Heart right ventricle (tissue), 16 donors: ENCODE measurements around the gene ROBO4. TPM values are rescaled to one million over a fixed set of nuclear protein-coding genes. Genes with fewer than 3 reads are reported as not detected.

ENCODE experiments used
- ATAC-seq, 8 donors: fragments of 200-7000 bp; cut with Tn5 transposase; one replicate each; pipeline ENCODE4 v1.9.1; 2020; ENCODE audit warnings: mild to moderate bottlenecking in 8 of 8, moderate library complexity in 8 of 8, moderate number of reproducible peaks in 1 of 8
- DNase-seq, 2 donors: peaks; one replicate each; pipeline ENCODE4 v3.0.0-alpha.2; 2020
- H3K27ac ChIP-seq, 10 donors: fragments of 200-600 bp; sonication (generic) in 2 of 10; one replicate each; pipeline versions ENCODE4 v1.5.0 to v1.8.0; 2020 to 2022; ENCODE audit warnings: mild to moderate bottlenecking in 3 of 10
- H3K27me3 ChIP-seq, 7 donors: fragments of 200-600 bp; one replicate each; pipeline ENCODE4 v1.8.0; 2021 to 2022; ENCODE audit warnings: mild to moderate bottlenecking in 2 of 7
- H3K36me3 ChIP-seq, 9 donors: fragments of 200-600 bp; sonication (generic) in 1 of 9; one replicate each; pipeline versions ENCODE4 v1.5.0 to v1.8.0; 2020 to 2022; ENCODE audit warnings: mild to moderate bottlenecking in 2 of 9
- H3K4me1 ChIP-seq, 9 donors: fragments of 200-600 bp; sonication (generic) in 1 of 9; one replicate each; pipeline versions ENCODE4 v1.5.0 to v1.8.0; 2020 to 2022; ENCODE audit warnings: mild to moderate bottlenecking in 4 of 9
- H3K4me3 ChIP-seq, 10 donors: fragments of 200-600 bp; sonication (generic) in 2 of 10; one replicate each; pipeline versions ENCODE4 v1.5.0 to v1.8.0; 2020 to 2022; ENCODE audit warnings: mild to moderate bottlenecking in 7 of 10, moderate library complexity in 2 of 10
- H3K9me3 ChIP-seq, 11 donors: fragments of 200-600 bp in 10 of 11; sonication (generic) in 2 of 11; one replicate each; pipeline versions ENCODE4 v1.5.0 to v1.8.0; 2013 to 2022; ENCODE audit warnings: mild to moderate bottlenecking in 2 of 11, control low read depth in 1 of 11, moderate library complexity in 1 of 11
- CTCF ChIP-seq, 9 donors: fragments of 200-600 bp; sonication (generic) in 2 of 9; IDR thresholded peaks; one replicate each; pipeline versions ENCODE4 v1.5.0 to v1.8.0; 2021 to 2022; ENCODE audit warnings: antibody characterized with exemption in 9 of 9, mild to moderate bottlenecking in 5 of 9, moderate library complexity in 1 of 9
- WGBS, 2 donors: extraction: QIAGEN DNeasy Blood & Tissue Kit; methylation state at CpG; one replicate each; pipeline ENCODE4 v1.1.7; 2013; ENCODE audit warnings: inconsistent platforms in 1 of 2; 5-methylcytosine and 5-hydroxymethylcytosine counted together
- intact Hi-C, 10 donors: fragments of 100-400 bp; cut with DNase I; formaldehyde crosslinking; loops; one replicate each; pipeline versions ENCODE4 v1.11.1 to v1.14.2; 2022
- polyA plus RNA-seq, 2 donors: library from polyadenylated mRNA; stranded (reverse); fragments of 200-250 nt; gene quantifications; one replicate each; pipeline ENCODE4 v1.2.3, GENCODE V29; 2013
- total RNA-seq, 10 donors: library from RNA; stranded (reverse); fragmentation: NEBNext Ultra II Directional in 3 of 10; extraction: Animal tissue kit (Norgen Biotek cat#: 25700) in 3 of 10; gene quantifications; one replicate each; pipeline versions ENCODE4 v1.2.1 to v1.2.4, GENCODE V29; 2021 to 2023
- donor health status: Arrhythmogenic right ventricular cardiomyopathy.
- donor health status: ischemic (EF 13 %, LVEDD 7.1; RV severe dilation, severe dysfunction).
- donor health status: healthy with polysubstance abuse.
- donor health status: DM: no; HTN: yes; CAD: no.
- donor health status: DM: no; HTN: no; CAD: no.
- donor health status: ischemic (EF 25% LVEDD 6.9; RV normal size, moderate dysfunction).
- donor health status: ischemic (EF 25% LVEDD 5.7; RV mildly dilated, moderate dysfunction).
- donor health status: healthy.
- donor health status: DM: yes; HTN: yes; CAD: no.
- donor health status: Ischemic cardiomyopathy.
- donor health status: ischemic (EF 35%, LVEDD 5.7; RV mildly dilated, moderate dysfunction).
- donor health status: nonischemic (EF 11% LVEDD 7.7; RV severe dilation, severe dysfunction).
- donor health status: DM: yes; HTN: yes; CAD: no.
- donor health status: PGD.
- donor health status: ischemic (EF 29% LVEDD 5.4; RV normal size, mild dysfunction).
- donor health status: nonischemic (EF 23%, LVEDD 6.1; RV moderate dilation, normal function).

ROBO4 gene
- total and polyA plus RNA-seq, 12 donors: 14.2 to 42.6 (median 22.0) TPM

GRCh38 chr11:124874571-124875255, 23.0 kb downstream of the ROBO4 start:
- ATAC-seq (no peak), DNase-seq (no peak)
- Histone ChIP-seq H3K27me3 (peaks cover 0 to 78% (median 53%) of the 10 kb centered on the region in 7 donors), H3K4me1 (peaks cover 3 to 36% (median 23%) of the 10 kb centered on the region in 9 donors), H3K27ac (no peak overlapping the region), H3K36me3 (no peaks in the 10 kb centered on the region), H3K4me3 (no peak overlapping the region), H3K9me3 (no peaks in the 10 kb centered on the region)
- WGBS, 2 donors: 97 to 98% methylated on average over 7 of the region's 7 CpGs
- intact Hi-C loops: loop anchor here in 3 of 10 donors (5.0 to 10.0 kb wide), 3 partner anchors 43 to 78 kb away; partner anchors contain the start of genes CCDC15 (in 2 of the 3) and HEPN1 (in 1 of the 3)
- TF ChIP-seq CTCF (IDR thresholded peaks at IDR 0.05): no peak

- no peak for ATAC-seq
- DNase-seq: no peak
- Histone ChIP-seq H3K36me3 (no peaks in the 10 kb centered on the region), H3K4me1 (peaks cover 3 to 39% (median 26%) of the 10 kb centered on the region in 9 donors), H3K27ac (no peak overlapping the region), H3K4me3 (no peak overlapping the region), H3K9me3 (no peaks in the 10 kb centered on the region), H3K27me3 (peaks cover under 1 to 82% (median 61%) of the 10 kb centered on the region in 7 donors)
- WGBS, 2 donors: 88% methylated on average over 8 of the region's 8 CpGs
- intact Hi-C loops: loop anchor here in 1 of 10 donors (10.0 kb wide), 1 partner anchor 51 kb away; no protein-coding TSS in a partner anchor
- TF ChIP-seq CTCF (IDR thresholded peaks at IDR 0.05): no peak
These were observed 23.7 kb downstream of the ROBO4 start for GRCh38 chr11:124873951-124874350.

- H3K27ac ChIP-seq: no peak overlapping the region
- intact Hi-C loops: loop anchor here in 1 of 10 donors (10.0 kb wide), 1 partner anchor 52 kb away; no protein-coding TSS in a partner anchor
- H3K9me3 ChIP-seq: no peaks in the 10 kb centered on the region
- no peak for TF ChIP-seq CTCF (IDR thresholded peaks at IDR 0.05)
- peaks cover 7 to 92% (median 66%) of the 10 kb centered on the region in 7 donors for H3K27me3 ChIP-seq
- no peak for DNase-seq
- WGBS, 2 donors: 22 to 28% methylated on average over 9 of the region's 9 CpGs
- no peaks in the 10 kb centered on the region for H3K36me3 ChIP-seq
- H3K4me1 ChIP-seq: peaks cover 3 to 39% (median 28%) of the 10 kb centered on the region in 9 donors
- no peak for ATAC-seq
- no peak overlapping the region for H3K4me3 ChIP-seq
These were observed 24.9 kb downstream of the ROBO4 start for GRCh38 chr11:124872741-124873140.

- Histone ChIP-seq H3K9me3 (no peaks in the 10 kb centered on the region), H3K36me3 (no peaks in the 10 kb centered on the region), H3K27ac (no peak overlapping the region), H3K27me3 (peaks cover 9 to 92% (median 68%) of the 10 kb centered on the region in 7 donors), H3K4me3 (no peak overlapping the region), H3K4me1 (peaks cover 1 to 39% (median 23%) of the 10 kb centered on the region in 9 donors)
- DNase-seq: no peak
- intact Hi-C loops: loop anchor here in 1 of 10 donors (10.0 kb wide), 1 partner anchor 53 kb away; no protein-coding TSS in a partner anchor
- 43 to 48% methylated on average over 8 of the region's 8 CpGs for WGBS, 2 donors
- no peak for ATAC-seq
- TF ChIP-seq CTCF (IDR thresholded peaks at IDR 0.05): no peak
These were observed 25.4 kb downstream of the ROBO4 start for GRCh38 chr11:124872280-124872679.
